ENCODE results near the gene TIGD6.

TIGD6 gene

GRCh38 chr5:150024346-150024984 is 24.0 kb upstream of the TIGD6 start:
- no peak for TF ChIP-seq EZH2phosphoT487 (conservative IDR thresholded peaks at IDR 0.05; ENCODE audit: low read length)
- TF ChIP-seq, protein P1, sequence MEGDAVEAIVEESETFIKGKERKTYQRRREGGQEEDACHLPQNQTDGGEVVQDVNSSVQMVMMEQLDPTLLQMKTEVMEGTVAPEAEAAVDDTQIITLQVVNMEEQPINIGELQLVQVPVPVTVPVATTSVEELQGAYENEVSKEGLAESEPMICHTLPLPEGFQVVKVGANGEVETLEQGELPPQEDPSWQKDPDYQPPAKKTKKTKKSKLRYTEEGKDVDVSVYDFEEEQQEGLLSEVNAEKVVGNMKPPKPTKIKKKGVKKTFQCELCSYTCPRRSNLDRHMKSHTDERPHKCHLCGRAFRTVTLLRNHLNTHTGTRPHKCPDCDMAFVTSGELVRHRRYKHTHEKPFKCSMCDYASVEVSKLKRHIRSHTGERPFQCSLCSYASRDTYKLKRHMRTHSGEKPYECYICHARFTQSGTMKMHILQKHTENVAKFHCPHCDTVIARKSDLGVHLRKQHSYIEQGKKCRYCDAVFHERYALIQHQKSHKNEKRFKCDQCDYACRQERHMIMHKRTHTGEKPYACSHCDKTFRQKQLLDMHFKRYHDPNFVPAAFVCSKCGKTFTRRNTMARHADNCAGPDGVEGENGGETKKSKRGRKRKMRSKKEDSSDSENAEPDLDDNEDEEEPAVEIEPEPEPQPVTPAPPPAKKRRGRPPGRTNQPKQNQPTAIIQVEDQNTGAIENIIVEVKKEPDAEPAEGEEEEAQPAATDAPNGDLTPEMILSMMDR (IDR thresholded peaks at IDR 0.05; ENCODE audit: insufficient read depth, low read length, poor library complexity, severe bottlenecking) = no peak
- Histone ChIP-seq H3K79me2 (ENCODE audit: insufficient read depth, low read length) (no peaks in the 10 kb centered on the region), H3K27ac (ENCODE audit: low read depth, low read length) (no peak overlapping the region)

DNA sequence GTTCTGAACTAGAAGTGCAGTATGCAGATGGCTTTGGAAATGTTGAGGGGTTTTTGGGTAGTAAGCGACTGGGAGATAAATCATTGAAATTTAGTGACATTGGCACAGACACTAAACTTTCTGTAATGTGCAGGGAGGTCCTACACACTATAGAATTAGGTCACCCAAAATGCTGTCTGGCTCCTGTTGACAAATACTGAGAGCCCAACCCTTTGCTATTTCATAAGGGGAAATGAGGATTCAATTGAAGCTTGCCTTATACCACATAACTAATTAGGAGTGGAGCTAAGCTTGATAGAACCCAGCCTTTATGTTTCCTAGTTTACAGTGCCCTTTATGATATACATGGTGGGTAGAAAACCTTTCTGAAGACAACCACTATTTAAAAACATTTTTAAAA is 22.7 kb upstream of the TIGD6 start:
- peaks cover 16% of the 10 kb centered on the region; the same call in 1 of the 2 replicates for H3K36me3 ChIP-seq (ENCODE audit: low read length)

More at GRCh38 chr5:150024346-150024984, 24.0 kb upstream of the TIGD6 start:
- Histone ChIP-seq H3K4me2 (ENCODE audit: low read depth, low read length, poor library complexity, severe bottlenecking) (no peak overlapping the region), H3F3A (ENCODE audit: insufficient read depth) (no peaks in the 10 kb centered on the region), H3K27me3 (ENCODE audit: low read length) (no peaks in the 10 kb centered on the region), H3K9ac (ENCODE audit: low read length) (no peak overlapping the region), H3K36me3 (ENCODE audit: low read length) (peaks cover 19% of the 10 kb centered on the region), H3K9me2 (replicated peaks; ENCODE audit: insufficient read depth, low read length) (no peaks in the 10 kb centered on the region), H3K4me3 (ENCODE audit: insufficient read depth, low read length, poor library complexity, severe bottlenecking) (no peak overlapping the region), H4K20me1 (ENCODE audit: low read depth, low read length) (no peaks in the 10 kb centered on the region), H3K9me3 (ENCODE audit: insufficient read depth, low read length) (no peaks in the 10 kb centered on the region), H2AFZ (ENCODE audit: low read depth, low read length, severe bottlenecking) (no peak overlapping the region)

GRCh38 chr5:150022681-150023080 is 22.2 kb upstream of the TIGD6 start:
- H3K27me3 ChIP-seq (ENCODE audit: low read length) = no peaks in the 10 kb centered on the region
- TF ChIP-seq EZH2phosphoT487 (conservative IDR thresholded peaks at IDR 0.05; ENCODE audit: low read length) = no peak
- TF ChIP-seq, protein P1 (IDR thresholded peaks at IDR 0.05; ENCODE audit: insufficient read depth, low read length, poor library complexity, severe bottlenecking) = no peak
- H4K20me1 ChIP-seq (ENCODE audit: low read depth, low read length) = no peaks in the 10 kb centered on the region
- H3K9me3 ChIP-seq (ENCODE audit: insufficient read depth, low read length) = no peaks in the 10 kb centered on the region
- H3K36me3 ChIP-seq (ENCODE audit: low read length) = peaks cover 16% of the 10 kb centered on the region; the same call in 1 of the 2 replicates
- H3K79me2 ChIP-seq (ENCODE audit: insufficient read depth, low read length) = no peaks in the 10 kb centered on the region
- H3K4me2 ChIP-seq (ENCODE audit: low read depth, low read length, poor library complexity, severe bottlenecking) = no peak overlapping the region
- no peaks in the 10 kb centered on the region for H3K9me2 ChIP-seq (replicated peaks; ENCODE audit: insufficient read depth, low read length)
- H3K27ac ChIP-seq (ENCODE audit: low read depth, low read length) = no peak overlapping the region
- no peak overlapping the region for H3K9ac ChIP-seq (ENCODE audit: low read length)
- H2AFZ ChIP-seq (ENCODE audit: low read depth, low read length, severe bottlenecking) = no peak overlapping the region
- no peak overlapping the region for H3K4me3 ChIP-seq (ENCODE audit: insufficient read depth, low read length, poor library complexity, severe bottlenecking)
- H3F3A ChIP-seq (ENCODE audit: insufficient read depth) = no peaks in the 10 kb centered on the region

More for the DNA sequence above, 22.7 kb upstream of the TIGD6 start:
- H3K9ac ChIP-seq (ENCODE audit: low read length) = no peak overlapping the region
- H2AFZ ChIP-seq (ENCODE audit: low read depth, low read length, severe bottlenecking) = no peak overlapping the region
- H4K20me1 ChIP-seq (ENCODE audit: low read depth, low read length) = no peaks in the 10 kb centered on the region
- H3K27ac ChIP-seq (ENCODE audit: low read depth, low read length) = no peak overlapping the region
- no peaks in the 10 kb centered on the region for H3F3A ChIP-seq (ENCODE audit: insufficient read depth)
- H3K4me2 ChIP-seq (ENCODE audit: low read depth, low read length, poor library complexity, severe bottlenecking) = no peak overlapping the region
- H3K27me3 ChIP-seq (ENCODE audit: low read length) = no peaks in the 10 kb centered on the region
- H3K79me2 ChIP-seq (ENCODE audit: insufficient read depth, low read length) = no peaks in the 10 kb centered on the region
- H3K4me3 ChIP-seq (ENCODE audit: insufficient read depth, low read length, poor library complexity, severe bottlenecking) = no peak overlapping the region
- no peak for TF ChIP-seq EZH2phosphoT487 (conservative IDR thresholded peaks at IDR 0.05; ENCODE audit: low read length)
- TF ChIP-seq, protein P1 (IDR thresholded peaks at IDR 0.05; ENCODE audit: insufficient read depth, low read length, poor library complexity, severe bottlenecking) = no peak
- no peaks in the 10 kb centered on the region for H3K9me2 ChIP-seq (replicated peaks; ENCODE audit: insufficient read depth, low read length)
- H3K9me3 ChIP-seq (ENCODE audit: insufficient read depth, low read length) = no peaks in the 10 kb centered on the region
